ENCODE results near the gene ATF3. TPM values are rescaled to one million over a fixed set of nuclear protein-coding genes. Genes with fewer than 3 reads are reported as not detected.
"Not testable (repeated sequence)": the region's sequence is repeated elsewhere in the genome, so short reads cannot be mapped to it uniquely, and the experiment has no call there.

Gene ATF3
- total RNA-seq, 1 experiment from 2014 or later, result 114 TPM

GRCh38 chr1:212635141-212635631, 26.6 kb downstream of the ATF3 start:
- no TSS peak for BruUV-seq (replicated peaks)
- H3K9me3 Mint-ChIP-seq (ENCODE audit: unreplicated experiment), result peaks cover 12% of the 10 kb centered on the region
- no peak for TF ChIP-seq CTCF (IDR thresholded peaks at IDR 0.05; ENCODE audit: unreplicated experiment)
- peaks cover 27% of the 10 kb centered on the region for H3K27me3 Mint-ChIP-seq (ENCODE audit: insufficient read depth, unreplicated experiment)
- no peak overlapping the region for H3K27ac Mint-ChIP-seq (ENCODE audit: low read depth, unreplicated experiment)
- CTCF ChIA-PET, result interaction anchor here (1.0 to 1.5 kb wide), 3 partner anchors 16 to 66 kb away, joined by 3 to 5 read pairs (median 3); no protein-coding TSS in a partner anchor
- peaks cover 16% of the 10 kb centered on the region for H3K4me1 Mint-ChIP-seq (ENCODE audit: insufficient read depth, unreplicated experiment)
- POLR2A ChIA-PET, result no interaction called here
- H3K4me3 Mint-ChIP-seq (ENCODE audit: unreplicated experiment), result no peak overlapping the region
- no peaks in the 10 kb centered on the region for H3K36me3 Mint-ChIP-seq (ENCODE audit: insufficient read depth, unreplicated experiment)
- intact Hi-C loops (cut with micrococcal nuclease), result no loop called here
- DNase-seq (ENCODE audit: unreplicated experiment), result no peak

- H3K27ac Mint-ChIP-seq (ENCODE audit: low read depth, unreplicated experiment), result no peak overlapping the region
- BruUV-seq (replicated peaks), result no TSS peak
- no peak for TF ChIP-seq CTCF (IDR thresholded peaks at IDR 0.05; ENCODE audit: unreplicated experiment)
- ChIA-PET POLR2A (no interaction called here), CTCF (interaction anchor here (0.6 to 0.7 kb wide), 2 partner anchors 114 to 182 kb away, joined by 3 read pairs; no protein-coding TSS in a partner anchor)
- peaks cover 16% of the 10 kb centered on the region for H3K4me1 Mint-ChIP-seq (ENCODE audit: insufficient read depth, unreplicated experiment)
- DNase-seq (ENCODE audit: unreplicated experiment), result no peak
- H3K36me3 Mint-ChIP-seq (ENCODE audit: insufficient read depth, unreplicated experiment), result no peaks in the 10 kb centered on the region
- intact Hi-C loops (cut with micrococcal nuclease), result no loop called here
- no peak overlapping the region for H3K4me3 Mint-ChIP-seq (ENCODE audit: unreplicated experiment)
- H3K27me3 Mint-ChIP-seq (ENCODE audit: insufficient read depth, unreplicated experiment), result peaks cover 39% of the 10 kb centered on the region
- H3K9me3 Mint-ChIP-seq (ENCODE audit: unreplicated experiment), result peaks cover 12% of the 10 kb centered on the region
These were observed 29.3 kb downstream of the ATF3 start for GRCh38 chr1:212637902-212638301.

- no peak for DNase-seq (ENCODE audit: unreplicated experiment)
- Mint-ChIP-seq H3K4me3 (ENCODE audit: unreplicated experiment) (no peak overlapping the region), H3K9me3 (ENCODE audit: unreplicated experiment) (peaks cover 12% of the 10 kb centered on the region), H3K27ac (ENCODE audit: low read depth, unreplicated experiment) (no peak overlapping the region), H3K36me3 (ENCODE audit: insufficient read depth, unreplicated experiment) (no peaks in the 10 kb centered on the region), H3K27me3 (ENCODE audit: insufficient read depth, unreplicated experiment) (peaks cover 39% of the 10 kb centered on the region), H3K4me1 (ENCODE audit: insufficient read depth, unreplicated experiment) (peaks cover 16% of the 10 kb centered on the region)
- BruUV-seq (replicated peaks), result no TSS peak
- ChIA-PET CTCF (interaction anchor here (0.7 to 1.6 kb wide), 2 partner anchors 113 to 356 kb away, joined by 3 read pairs; no protein-coding TSS in a partner anchor), POLR2A (no interaction called here)
- no peak for TF ChIP-seq CTCF (IDR thresholded peaks at IDR 0.05; ENCODE audit: unreplicated experiment)
- intact Hi-C loops (cut with micrococcal nuclease), result no loop called here
These were observed 30.1 kb downstream of the ATF3 start for GRCh38 chr1:212638492-212639151.

- H3K4me3 Mint-ChIP-seq (ENCODE audit: unreplicated experiment); H3K27ac Mint-ChIP-seq (ENCODE audit: low read depth, unreplicated experiment); intact Hi-C loops (cut with micrococcal nuclease); H3K9me3 Mint-ChIP-seq (ENCODE audit: unreplicated experiment); H3K36me3 Mint-ChIP-seq (ENCODE audit: insufficient read depth, unreplicated experiment); BruUV-seq (replicated peaks); DNase-seq (ENCODE audit: unreplicated experiment); POLR2A ChIA-PET: not testable (repeated sequence)
- peaks cover 39% of the 10 kb centered on the region for H3K27me3 Mint-ChIP-seq (ENCODE audit: insufficient read depth, unreplicated experiment)
- peaks cover 16% of the 10 kb centered on the region for H3K4me1 Mint-ChIP-seq (ENCODE audit: insufficient read depth, unreplicated experiment)
- CTCF ChIA-PET, result interaction anchor here (0.6 to 2.9 kb wide), 4 partner anchors 9 to 355 kb away, joined by 3 to 24 read pairs (median 4); no protein-coding TSS in a partner anchor
These were observed 31.0 kb downstream of the ATF3 start for GRCh38 chr1:212639524-212639923.

Data from MCF 10A (cell line).